Lower lobe of right lung (tissue), 2 donors: Measurements from ENCODE around the gene GRK4. TPM values are rescaled to one million over a fixed set of nuclear protein-coding genes. Genes with fewer than 3 reads are reported as not detected.

Experiments
- ATAC-seq, 2 donors: fragments of 200-7000 bp; cut with Tn5 transposase; one replicate each; pipeline ENCODE4 v1.9.1; 2020 to 2022; ENCODE audit warnings: mild to moderate bottlenecking in 2 of 2, moderate library complexity in 2 of 2
- DNase-seq: peaks from one replicate; pipeline ENCODE4 v3.0.0-alpha.2; 2020
- H3K27ac ChIP-seq: fragments of 200-600 bp; one replicate; pipeline ENCODE4 v1.8.0; 2022
- H3K27me3 ChIP-seq: fragments of 200-600 bp; one replicate; pipeline ENCODE4 v1.8.0; 2022; ENCODE audit warnings: low read depth
- H3K36me3 ChIP-seq: fragments of 200-600 bp; one replicate; pipeline ENCODE4 v1.8.0; 2022; ENCODE audit warnings: mild to moderate bottlenecking
- H3K4me1 ChIP-seq: fragments of 200-600 bp; one replicate; pipeline ENCODE4 v1.8.0; 2022
- H3K4me3 ChIP-seq: fragments of 200-600 bp; one replicate; pipeline ENCODE4 v1.8.0; 2022; ENCODE audit warnings: mild to moderate bottlenecking
- H3K9me3 ChIP-seq: fragments of 200-600 bp; one replicate; pipeline ENCODE4 v1.8.0; 2022
- intact Hi-C: fragments of 100-400 bp; cut with DNase I; formaldehyde crosslinking; loops from one replicate; pipeline ENCODE4 v1.11.0; 2022
- total RNA-seq: library from RNA; stranded (reverse); fragmentation: NEBNext Ultra II Directional; extraction: Animal tissue kit (Norgen Biotek cat#: 25700); gene quantifications from one replicate; pipeline ENCODE4 v1.2.1, GENCODE V29; 2021
- TF ChIP-seq, protein P1 (sequence below): fragments of 200-600 bp; IDR thresholded peaks from one replicate; pipeline ENCODE4 v1.8.0; 2022; ENCODE audit warnings: antibody characterized with exemption, mild to moderate bottlenecking
- donor health status: DM: no; HTN: yes; CAD: no; lungs with severe emphysema.

Gene GRK4
- total RNA-seq, 1 donor from 2014 or later, result 7.1 TPM

DNA sequence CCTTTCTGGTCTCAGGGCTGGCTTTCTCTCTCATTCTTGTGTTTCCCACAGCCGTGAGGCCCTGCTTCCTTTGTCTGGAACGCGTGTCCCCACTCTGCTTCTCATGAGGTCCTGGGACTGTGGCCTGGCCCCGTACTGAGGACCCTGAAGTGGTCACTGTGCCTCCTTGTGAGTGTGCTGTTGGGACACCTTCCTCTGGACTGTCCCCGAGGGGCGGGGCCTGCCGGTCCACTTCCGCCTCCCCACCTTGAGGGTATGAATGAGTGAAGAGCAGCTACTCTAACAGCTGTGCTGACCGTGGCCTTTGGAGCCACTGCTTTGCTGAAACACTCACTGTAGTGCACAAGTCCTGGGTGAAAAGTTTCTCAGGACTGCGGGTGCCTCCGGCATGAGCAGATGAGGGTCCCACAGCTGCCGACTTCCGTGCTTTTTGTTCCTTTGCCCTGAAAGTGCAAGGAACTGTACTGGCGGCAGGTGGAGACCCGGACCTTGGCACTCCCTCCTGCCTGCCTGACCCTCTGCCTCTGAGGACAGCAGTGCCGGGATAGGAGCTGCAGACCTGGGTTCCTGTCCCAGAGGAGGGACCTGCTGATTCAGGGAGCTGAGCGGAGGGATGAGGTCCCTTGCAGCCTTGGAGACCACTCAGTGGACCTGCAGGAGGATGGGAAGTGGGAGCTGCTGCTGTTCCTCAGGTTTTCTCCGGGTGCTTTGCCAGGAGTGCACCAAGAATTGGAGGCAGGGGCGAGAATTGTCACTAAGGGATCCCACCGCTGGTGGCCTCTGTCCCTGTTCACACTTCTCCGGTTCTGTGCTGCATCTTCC lies 73.0 kb downstream of the GRK4 start:
- Histone ChIP-seq H3K36me3 (no peaks in the 10 kb centered on the region), H3K4me1 (peaks cover 21% of the 10 kb centered on the region), H3K4me3 (no peak overlapping the region), H3K27ac (no peak overlapping the region), H3K9me3 (no peaks in the 10 kb centered on the region), H3K27me3 (no peaks in the 10 kb centered on the region)
- TF ChIP-seq, protein P1, sequence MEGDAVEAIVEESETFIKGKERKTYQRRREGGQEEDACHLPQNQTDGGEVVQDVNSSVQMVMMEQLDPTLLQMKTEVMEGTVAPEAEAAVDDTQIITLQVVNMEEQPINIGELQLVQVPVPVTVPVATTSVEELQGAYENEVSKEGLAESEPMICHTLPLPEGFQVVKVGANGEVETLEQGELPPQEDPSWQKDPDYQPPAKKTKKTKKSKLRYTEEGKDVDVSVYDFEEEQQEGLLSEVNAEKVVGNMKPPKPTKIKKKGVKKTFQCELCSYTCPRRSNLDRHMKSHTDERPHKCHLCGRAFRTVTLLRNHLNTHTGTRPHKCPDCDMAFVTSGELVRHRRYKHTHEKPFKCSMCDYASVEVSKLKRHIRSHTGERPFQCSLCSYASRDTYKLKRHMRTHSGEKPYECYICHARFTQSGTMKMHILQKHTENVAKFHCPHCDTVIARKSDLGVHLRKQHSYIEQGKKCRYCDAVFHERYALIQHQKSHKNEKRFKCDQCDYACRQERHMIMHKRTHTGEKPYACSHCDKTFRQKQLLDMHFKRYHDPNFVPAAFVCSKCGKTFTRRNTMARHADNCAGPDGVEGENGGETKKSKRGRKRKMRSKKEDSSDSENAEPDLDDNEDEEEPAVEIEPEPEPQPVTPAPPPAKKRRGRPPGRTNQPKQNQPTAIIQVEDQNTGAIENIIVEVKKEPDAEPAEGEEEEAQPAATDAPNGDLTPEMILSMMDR, result no peak
- intact Hi-C loops, result no loop called here
- DNase-seq (no peak), ATAC-seq (no peak)

- H3K36me3 ChIP-seq, result no peaks in the 10 kb centered on the region
- ATAC-seq (no peak), DNase-seq (peak; percentile 18)
- TF ChIP-seq, protein P1, result no peak
- H3K27ac ChIP-seq, result no peak overlapping the region
- H3K27me3 ChIP-seq, result no peaks in the 10 kb centered on the region
- no peaks in the 10 kb centered on the region for H3K9me3 ChIP-seq
- H3K4me1 ChIP-seq, result peaks cover 34% of the 10 kb centered on the region
- intact Hi-C loops, result no loop called here
- H3K4me3 ChIP-seq, result peak overlapping the region; percentile 35
Measured at GRCh38 chr4:3037957-3038461, 74.6 kb downstream of the GRK4 start.

DNA sequence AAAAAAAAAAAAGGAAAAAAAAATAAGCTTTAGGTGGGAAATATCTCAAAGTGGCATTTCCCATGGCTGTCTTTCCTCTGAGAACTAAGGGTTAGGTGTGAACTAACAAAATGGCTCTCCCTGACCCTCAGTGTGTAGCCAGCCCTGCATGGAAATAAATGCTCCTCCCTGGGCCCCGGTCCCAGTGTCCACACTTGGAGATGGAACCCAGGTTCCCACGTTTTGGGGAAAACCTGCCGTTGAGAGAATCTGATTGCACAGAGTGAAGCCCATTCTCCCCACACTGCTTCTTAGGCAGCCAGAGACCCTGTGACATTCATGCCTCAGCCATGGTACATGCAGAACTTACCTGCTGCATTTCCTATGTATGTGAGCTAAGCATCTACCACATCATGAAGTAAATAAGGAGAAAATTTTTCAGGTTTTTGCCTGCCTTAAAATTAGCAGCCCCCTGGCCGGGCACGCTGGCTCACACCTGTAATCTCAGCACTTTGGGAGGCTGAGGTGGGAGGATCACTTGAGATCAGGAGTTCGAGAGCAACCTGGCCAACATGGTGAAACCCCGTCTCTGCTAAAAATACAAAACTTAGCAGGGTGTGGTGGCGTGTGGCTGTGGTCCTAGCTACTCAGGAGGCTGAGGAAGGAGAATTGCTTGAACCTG lies 76.5 kb downstream of the GRK4 start:
- H3K27me3 ChIP-seq, result no peaks in the 10 kb centered on the region
- H3K9me3 ChIP-seq, result no peaks in the 10 kb centered on the region
- no peak overlapping the region for H3K4me3 ChIP-seq
- no peak for DNase-seq
- TF ChIP-seq, protein P1, result no peak
- intact Hi-C loops, result no loop called here
- H3K36me3 ChIP-seq, result no peaks in the 10 kb centered on the region
- H3K27ac ChIP-seq, result no peak overlapping the region
- peaks cover 38% of the 10 kb centered on the region for H3K4me1 ChIP-seq
- no peak for ATAC-seq

- peak overlapping the region; percentile 90 for H3K27ac ChIP-seq
- H3K4me3 ChIP-seq, result peak overlapping the region; percentile 66
- DNase-seq (no peak), ATAC-seq (no peak)
- H3K27me3 ChIP-seq, result no peaks in the 10 kb centered on the region
- H3K9me3 ChIP-seq, result no peaks in the 10 kb centered on the region
- TF ChIP-seq, protein P1, result no peak
- H3K4me1 ChIP-seq, result peaks cover 44% of the 10 kb centered on the region
- intact Hi-C loops, result no loop called here
- no peaks in the 10 kb centered on the region for H3K36me3 ChIP-seq
Measured at GRCh38 chr4:3040452-3041191, 77.3 kb downstream of the GRK4 start.
